ENCODE data around the gene RBM23. TPM values are rescaled to one million over a fixed set of nuclear protein-coding genes. Genes with fewer than 3 reads are reported as not detected.

Gene RBM23
- total RNA-seq, 2 experiments from 2014 or later = 87.9 to 111 TPM

DNA sequence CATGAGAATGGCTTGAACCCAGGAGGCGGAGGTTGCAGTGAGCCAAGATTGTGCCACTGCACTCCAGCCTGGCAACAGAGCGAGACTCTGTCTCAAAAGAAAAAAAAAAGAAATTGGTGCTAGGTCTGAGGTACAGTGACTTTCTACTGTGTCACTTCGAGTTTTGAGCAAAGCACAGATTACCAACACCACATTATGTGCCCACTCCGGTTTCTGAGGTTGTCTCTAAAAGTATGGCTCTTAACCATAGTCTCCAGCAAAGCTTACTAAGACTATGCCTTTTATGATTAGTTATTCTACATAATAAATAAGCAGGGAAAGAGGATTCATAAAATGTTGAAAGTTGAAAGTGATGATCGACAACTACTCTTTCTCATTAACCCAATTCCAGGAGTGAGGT, 8.0 kb downstream of the RBM23 start:
- H3K27ac ChIP-seq (ENCODE audit: low read depth in 1 of 2, low read length in 2 of 2) = no peak overlapping the region
- no peaks in the 10 kb centered on the region for H3K9me3 Mint-ChIP-seq
- H3K27ac Mint-ChIP-seq = no peak overlapping the region
- H3K9me3 ChIP-seq (ENCODE audit: control insufficient read depth in 1 of 2, insufficient read depth in 1 of 2, low read length in 2 of 2) = no peaks in the 10 kb centered on the region
- H3K4me1 ChIP-seq (ENCODE audit: insufficient read depth, low read length) = peaks cover 12% of the 10 kb centered on the region
- no peak overlapping the region for H3K4me3 Mint-ChIP-seq
- peaks cover 25% of the 10 kb centered on the region for H3K4me1 Mint-ChIP-seq (ENCODE audit: low read depth)
- H3K27me3 ChIP-seq (ENCODE audit: control insufficient read depth in 1 of 2, insufficient read depth in 2 of 2, low read length in 2 of 2) = no peaks in the 10 kb centered on the region
- DNase-seq = no peak
- H3K4me3 ChIP-seq (ENCODE audit: low read length) = no peak overlapping the region
- H3K27me3 Mint-ChIP-seq = no peaks in the 10 kb centered on the region
- TF ChIP-seq, protein P1, sequence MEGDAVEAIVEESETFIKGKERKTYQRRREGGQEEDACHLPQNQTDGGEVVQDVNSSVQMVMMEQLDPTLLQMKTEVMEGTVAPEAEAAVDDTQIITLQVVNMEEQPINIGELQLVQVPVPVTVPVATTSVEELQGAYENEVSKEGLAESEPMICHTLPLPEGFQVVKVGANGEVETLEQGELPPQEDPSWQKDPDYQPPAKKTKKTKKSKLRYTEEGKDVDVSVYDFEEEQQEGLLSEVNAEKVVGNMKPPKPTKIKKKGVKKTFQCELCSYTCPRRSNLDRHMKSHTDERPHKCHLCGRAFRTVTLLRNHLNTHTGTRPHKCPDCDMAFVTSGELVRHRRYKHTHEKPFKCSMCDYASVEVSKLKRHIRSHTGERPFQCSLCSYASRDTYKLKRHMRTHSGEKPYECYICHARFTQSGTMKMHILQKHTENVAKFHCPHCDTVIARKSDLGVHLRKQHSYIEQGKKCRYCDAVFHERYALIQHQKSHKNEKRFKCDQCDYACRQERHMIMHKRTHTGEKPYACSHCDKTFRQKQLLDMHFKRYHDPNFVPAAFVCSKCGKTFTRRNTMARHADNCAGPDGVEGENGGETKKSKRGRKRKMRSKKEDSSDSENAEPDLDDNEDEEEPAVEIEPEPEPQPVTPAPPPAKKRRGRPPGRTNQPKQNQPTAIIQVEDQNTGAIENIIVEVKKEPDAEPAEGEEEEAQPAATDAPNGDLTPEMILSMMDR (IDR thresholded peaks at IDR 0.05) = no peak
- peaks cover 67% of the 10 kb centered on the region for H3K36me3 Mint-ChIP-seq (ENCODE audit: low read depth)
- peaks cover 53% of the 10 kb centered on the region for H3K36me3 ChIP-seq (ENCODE audit: insufficient read depth, low read length)
- ATAC-seq (ENCODE audit: poor library complexity) = no peak
- intact Hi-C loops (cut with DNase I, micrococcal nuclease) = no loop called here
- POLR2A ChIA-PET = no interaction called here
- CTCF ChIA-PET = no interaction called here

DNA sequence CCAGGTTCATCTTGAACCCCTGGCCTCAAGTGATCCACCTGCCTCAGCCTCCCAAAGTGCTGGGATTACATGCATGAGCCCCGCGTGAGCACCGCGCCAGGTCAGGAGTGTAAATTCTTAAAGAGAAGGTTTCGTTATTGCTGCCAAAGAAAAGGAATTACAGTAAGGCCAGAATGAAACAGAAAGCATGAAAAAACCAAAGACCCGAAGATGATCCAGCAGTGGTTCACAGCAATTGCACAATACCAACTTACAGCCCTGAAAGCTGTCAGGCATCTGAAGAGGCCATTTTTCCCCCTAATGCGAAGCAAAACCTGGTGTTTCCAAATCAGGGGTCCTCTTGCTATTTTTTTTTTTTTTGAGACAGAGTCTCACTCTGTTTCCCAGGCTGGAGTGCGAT, 10.3 kb downstream of the RBM23 start:
- Histone ChIP-seq H3K27ac (ENCODE audit: low read depth in 1 of 2, low read length in 2 of 2) (no peak overlapping the region), H3K4me3 (ENCODE audit: low read length) (no peak overlapping the region), H3K4me1 (ENCODE audit: insufficient read depth, low read length) (peaks cover 6% of the 10 kb centered on the region), H3K27me3 (ENCODE audit: control insufficient read depth in 1 of 2, insufficient read depth in 2 of 2, low read length in 2 of 2) (no peaks in the 10 kb centered on the region), H3K36me3 (ENCODE audit: insufficient read depth, low read length) (peaks cover 74% of the 10 kb centered on the region), H3K9me3 (ENCODE audit: control insufficient read depth in 1 of 2, insufficient read depth in 1 of 2, low read length in 2 of 2) (no peaks in the 10 kb centered on the region)
- Mint-ChIP-seq H3K4me1 (ENCODE audit: low read depth) (peaks cover 14% of the 10 kb centered on the region), H3K9me3 (no peaks in the 10 kb centered on the region), H3K4me3 (no peak overlapping the region), H3K27me3 (no peaks in the 10 kb centered on the region), H3K36me3 (ENCODE audit: low read depth) (peaks cover 80% of the 10 kb centered on the region), H3K27ac (no peak overlapping the region)
- TF ChIP-seq, protein P1 (IDR thresholded peaks at IDR 0.05) = no peak
- ChIA-PET CTCF (no interaction called here), POLR2A (interaction anchor here (0.8 kb wide), 1 partner anchor 32 kb away, joined by 5 read pairs; no protein-coding TSS in a partner anchor)
- intact Hi-C loops (cut with DNase I, micrococcal nuclease) = no loop called here
- ATAC-seq (ENCODE audit: poor library complexity) (no peak), DNase-seq (no peak)

DNA sequence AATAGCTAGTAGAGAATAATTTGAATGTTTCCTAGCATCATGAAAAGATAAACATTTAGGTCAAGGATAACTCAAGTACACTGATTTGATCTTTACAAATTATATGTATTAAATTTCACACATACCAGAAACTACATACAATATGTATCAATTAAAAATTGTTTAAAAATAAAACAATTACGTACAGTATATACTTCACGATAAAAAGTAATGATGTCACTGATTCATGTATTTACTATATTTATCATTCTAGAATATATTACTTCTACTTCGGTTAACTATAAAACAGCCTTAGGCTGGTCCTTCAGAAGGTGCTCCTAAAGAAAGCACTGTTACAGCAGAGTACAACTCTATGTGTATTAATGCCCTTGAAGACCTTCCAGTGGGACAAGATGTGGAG, 11.5 kb downstream of the RBM23 start:
- no peak overlapping the region for H3K4me3 ChIP-seq (ENCODE audit: low read length)
- H3K36me3 ChIP-seq (ENCODE audit: insufficient read depth, low read length) = peaks cover 86% of the 10 kb centered on the region
- H3K27me3 ChIP-seq (ENCODE audit: control insufficient read depth in 1 of 2, insufficient read depth in 2 of 2, low read length in 2 of 2) = no peaks in the 10 kb centered on the region
- Mint-ChIP-seq H3K4me3 (no peak overlapping the region), H3K4me1 (ENCODE audit: low read depth) (peaks cover 13% of the 10 kb centered on the region), H3K36me3 (ENCODE audit: low read depth) (peaks cover 89% of the 10 kb centered on the region), H3K27me3 (no peaks in the 10 kb centered on the region), H3K9me3 (no peaks in the 10 kb centered on the region), H3K27ac (no peak overlapping the region)
- H3K27ac ChIP-seq (ENCODE audit: low read depth in 1 of 2, low read length in 2 of 2) = no peak overlapping the region
- TF ChIP-seq, protein P1 (IDR thresholded peaks at IDR 0.05) = no peak
- no peak for DNase-seq
- peaks cover 6% of the 10 kb centered on the region for H3K4me1 ChIP-seq (ENCODE audit: insufficient read depth, low read length)
- ChIA-PET POLR2A (interaction anchor here (1.5 kb wide), 1 partner anchor 85 kb away, joined by 3 read pairs; no protein-coding TSS in a partner anchor), CTCF (no interaction called here)
- intact Hi-C loops (cut with DNase I, micrococcal nuclease) = no loop called here
- ATAC-seq (ENCODE audit: poor library complexity) = no peak
- H3K9me3 ChIP-seq (ENCODE audit: control insufficient read depth in 1 of 2, insufficient read depth in 1 of 2, low read length in 2 of 2) = no peaks in the 10 kb centered on the region
